Lower leg skin (tissue), 3 donors: ENCODE data around the gene NFATC4.

Source experiments
- POLR2A ChIP-seq, 2 donors: fragments of 450-650 bp; IDR thresholded peaks; one replicate each; pipeline ENCODE4 v1.6.1; 2016 to 2017; ENCODE audit warnings: antibody characterized with exemption in 2 of 2, mild to moderate bottlenecking in 1 of 2, moderate library complexity in 1 of 2
- TF ChIP-seq, protein P1 (sequence below), 3 donors: fragments of 450-650 bp; IDR thresholded peaks; one replicate each; pipeline ENCODE4 v1.5.1; 2016; ENCODE audit warnings: antibody characterized with exemption in 3 of 3, mild to moderate bottlenecking in 3 of 3, moderate library complexity in 2 of 3

DNA sequence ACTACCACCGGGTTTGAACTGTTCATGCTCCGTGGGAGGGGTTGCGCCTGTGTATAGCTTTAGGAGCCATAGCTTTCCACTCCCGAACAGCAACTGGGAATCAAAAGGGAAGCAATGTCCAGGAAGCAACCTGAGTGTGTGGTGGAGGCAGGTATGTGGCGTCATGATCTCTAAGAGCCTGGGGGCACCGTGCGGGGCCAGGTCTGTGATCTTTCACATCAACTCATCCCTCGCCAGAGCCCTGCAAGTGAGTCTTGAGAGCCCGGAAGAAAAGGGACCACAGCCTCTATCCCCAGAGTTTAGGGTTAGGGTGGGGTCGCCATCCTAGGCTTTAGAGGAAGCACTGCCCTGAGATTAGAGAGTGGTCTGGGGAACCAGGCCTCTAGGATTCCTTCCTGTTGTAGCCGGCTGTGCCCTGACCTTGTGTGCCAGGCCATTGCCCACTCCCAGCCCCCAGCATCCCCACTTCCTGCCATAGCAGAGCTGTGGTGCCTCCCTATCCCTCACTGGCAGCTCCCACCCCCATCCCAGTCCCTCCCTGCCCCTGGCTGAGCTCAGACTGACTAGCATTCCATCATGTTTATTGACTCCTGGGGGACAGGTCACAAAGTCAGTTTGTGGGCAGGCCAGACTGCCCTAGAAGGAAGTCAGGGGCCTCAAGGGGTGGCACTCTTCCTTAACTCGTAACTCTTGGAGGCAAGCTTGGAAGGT, 32.4 kb upstream of the NFATC4 start:
- TF ChIP-seq, protein P1, sequence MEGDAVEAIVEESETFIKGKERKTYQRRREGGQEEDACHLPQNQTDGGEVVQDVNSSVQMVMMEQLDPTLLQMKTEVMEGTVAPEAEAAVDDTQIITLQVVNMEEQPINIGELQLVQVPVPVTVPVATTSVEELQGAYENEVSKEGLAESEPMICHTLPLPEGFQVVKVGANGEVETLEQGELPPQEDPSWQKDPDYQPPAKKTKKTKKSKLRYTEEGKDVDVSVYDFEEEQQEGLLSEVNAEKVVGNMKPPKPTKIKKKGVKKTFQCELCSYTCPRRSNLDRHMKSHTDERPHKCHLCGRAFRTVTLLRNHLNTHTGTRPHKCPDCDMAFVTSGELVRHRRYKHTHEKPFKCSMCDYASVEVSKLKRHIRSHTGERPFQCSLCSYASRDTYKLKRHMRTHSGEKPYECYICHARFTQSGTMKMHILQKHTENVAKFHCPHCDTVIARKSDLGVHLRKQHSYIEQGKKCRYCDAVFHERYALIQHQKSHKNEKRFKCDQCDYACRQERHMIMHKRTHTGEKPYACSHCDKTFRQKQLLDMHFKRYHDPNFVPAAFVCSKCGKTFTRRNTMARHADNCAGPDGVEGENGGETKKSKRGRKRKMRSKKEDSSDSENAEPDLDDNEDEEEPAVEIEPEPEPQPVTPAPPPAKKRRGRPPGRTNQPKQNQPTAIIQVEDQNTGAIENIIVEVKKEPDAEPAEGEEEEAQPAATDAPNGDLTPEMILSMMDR (IDR thresholded peaks at IDR 0.05) = no peak
- TF ChIP-seq POLR2A (IDR thresholded peaks at IDR 0.05) = no peak
